ENCODE results near the gene CYB561D1.
"Not testable (repeated sequence)": the region's sequence is repeated elsewhere in the genome, so short reads cannot be mapped to it uniquely, and the experiment has no call there.

CYB561D1 gene

DNA sequence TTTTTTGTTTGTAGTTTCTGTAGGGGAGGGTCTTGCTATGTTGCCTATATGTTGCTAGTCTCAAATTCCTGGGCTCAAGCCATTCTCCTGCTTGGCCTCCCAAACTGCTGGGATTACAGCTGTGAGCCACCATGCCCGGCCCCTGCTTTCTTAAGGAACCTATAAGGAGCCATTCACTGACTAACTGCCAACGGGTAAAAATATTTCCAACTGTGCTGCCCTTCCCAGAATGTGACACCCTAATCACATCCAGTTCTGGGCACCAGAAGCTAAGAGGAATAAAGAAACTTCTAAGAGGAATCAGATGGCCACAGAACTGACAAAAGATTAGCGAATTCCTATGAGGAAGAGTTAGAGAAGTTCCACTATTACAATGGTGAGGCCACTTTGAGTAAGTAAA, 21.1 kb upstream of the CYB561D1 start:
- no peaks in the 10 kb centered on the region for H3F3A ChIP-seq (ENCODE audit: insufficient read depth, low read length)
- no peaks in the 10 kb centered on the region for H3K79me2 ChIP-seq (ENCODE audit: insufficient read depth, low read length)
- H3K27me3 ChIP-seq (ENCODE audit: insufficient read depth, low read length) = no peaks in the 10 kb centered on the region
- H2AFZ ChIP-seq (ENCODE audit: low read length) = no peak overlapping the region
- no peak overlapping the region for H3K9ac ChIP-seq (ENCODE audit: low read length)
- H3K9me3 ChIP-seq (ENCODE audit: low read length) = no peaks in the 10 kb centered on the region
- H4K20me1 ChIP-seq (ENCODE audit: insufficient read depth, low read length) = no peaks in the 10 kb centered on the region
- no peak overlapping the region for H3K4me2 ChIP-seq (ENCODE audit: low read length)
- no peak overlapping the region for H3K27ac ChIP-seq (ENCODE audit: low read depth, low read length, poor library complexity, severe bottlenecking)
- H3K9me2 ChIP-seq (ENCODE audit: low read depth, low read length) = no peaks in the 10 kb centered on the region
- H3K4me3 ChIP-seq (ENCODE audit: low read depth, low read length, poor library complexity, severe bottlenecking) = no peak overlapping the region
- H3K4me1 ChIP-seq (ENCODE audit: insufficient read depth, low read length, severe bottlenecking) = no peaks in the 10 kb centered on the region
- no peak for TF ChIP-seq CTCF (IDR thresholded peaks at IDR 0.05; ENCODE audit: low read length)
- TF ChIP-seq EZH2 (IDR thresholded peaks at IDR 0.05; ENCODE audit: borderline replicate concordance, low read length) = no peak
- H3K36me3 ChIP-seq (ENCODE audit: insufficient read depth, low read length) = no peaks in the 10 kb centered on the region

- not testable (repeated sequence) for H2AFZ ChIP-seq (ENCODE audit: low read length); H4K20me1 ChIP-seq (ENCODE audit: insufficient read depth, low read length); H3K4me3 ChIP-seq (ENCODE audit: low read depth, low read length, poor library complexity, severe bottlenecking); H3K79me2 ChIP-seq (ENCODE audit: insufficient read depth, low read length); H3K4me2 ChIP-seq (ENCODE audit: low read length); H3K9ac ChIP-seq (ENCODE audit: low read length); H3K9me2 ChIP-seq (ENCODE audit: low read depth, low read length); H3K4me1 ChIP-seq (ENCODE audit: insufficient read depth, low read length, severe bottlenecking); H3F3A ChIP-seq (ENCODE audit: insufficient read depth, low read length); H3K36me3 ChIP-seq (ENCODE audit: insufficient read depth, low read length); H3K27me3 ChIP-seq (ENCODE audit: insufficient read depth, low read length); H3K27ac ChIP-seq (ENCODE audit: low read depth, low read length, poor library complexity, severe bottlenecking); H3K9me3 ChIP-seq (ENCODE audit: low read length)
Measured at GRCh38 chr1:109473284-109474057, 20.4 kb upstream of the CYB561D1 start.

DNA sequence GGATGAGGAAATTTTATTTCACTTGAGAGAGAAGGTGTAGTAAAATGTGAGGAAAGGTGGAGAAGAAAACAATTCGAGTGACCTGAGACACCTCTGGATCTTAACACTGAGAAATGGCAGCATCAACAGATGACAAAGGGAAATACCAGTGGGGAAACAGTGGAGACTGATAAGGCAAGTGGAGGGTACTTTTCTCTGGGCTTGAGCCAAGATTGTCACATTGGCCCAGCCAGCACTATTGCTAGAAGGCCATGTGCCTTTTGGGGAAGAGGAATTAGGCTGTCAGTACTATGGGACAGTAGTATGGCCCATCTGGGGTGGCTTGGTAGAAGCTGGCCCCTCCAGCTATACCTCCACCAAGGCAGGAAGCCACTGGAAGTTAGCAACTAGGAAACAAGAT, 19.2 kb upstream of the CYB561D1 start:
- H3K9me3 ChIP-seq (ENCODE audit: low read length) = no peaks in the 10 kb centered on the region
- no peaks in the 10 kb centered on the region for H3K36me3 ChIP-seq (ENCODE audit: insufficient read depth, low read length)
- no peaks in the 10 kb centered on the region for H3K79me2 ChIP-seq (ENCODE audit: insufficient read depth, low read length)
- H3F3A ChIP-seq (ENCODE audit: insufficient read depth, low read length) = no peaks in the 10 kb centered on the region
- no peaks in the 10 kb centered on the region for H3K9me2 ChIP-seq (ENCODE audit: low read depth, low read length)
- no peak overlapping the region for H3K4me2 ChIP-seq (ENCODE audit: low read length)
- no peak overlapping the region for H3K4me3 ChIP-seq (ENCODE audit: low read depth, low read length, poor library complexity, severe bottlenecking)
- no peaks in the 10 kb centered on the region for H3K4me1 ChIP-seq (ENCODE audit: insufficient read depth, low read length, severe bottlenecking)
- H3K27ac ChIP-seq (ENCODE audit: low read depth, low read length, poor library complexity, severe bottlenecking) = no peak overlapping the region
- no peak for TF ChIP-seq EZH2 (IDR thresholded peaks at IDR 0.05; ENCODE audit: borderline replicate concordance, low read length)
- H3K9ac ChIP-seq (ENCODE audit: low read length) = no peak overlapping the region
- H3K27me3 ChIP-seq (ENCODE audit: insufficient read depth, low read length) = no peaks in the 10 kb centered on the region
- H2AFZ ChIP-seq (ENCODE audit: low read length) = no peak overlapping the region
- H4K20me1 ChIP-seq (ENCODE audit: insufficient read depth, low read length) = no peaks in the 10 kb centered on the region

DNA sequence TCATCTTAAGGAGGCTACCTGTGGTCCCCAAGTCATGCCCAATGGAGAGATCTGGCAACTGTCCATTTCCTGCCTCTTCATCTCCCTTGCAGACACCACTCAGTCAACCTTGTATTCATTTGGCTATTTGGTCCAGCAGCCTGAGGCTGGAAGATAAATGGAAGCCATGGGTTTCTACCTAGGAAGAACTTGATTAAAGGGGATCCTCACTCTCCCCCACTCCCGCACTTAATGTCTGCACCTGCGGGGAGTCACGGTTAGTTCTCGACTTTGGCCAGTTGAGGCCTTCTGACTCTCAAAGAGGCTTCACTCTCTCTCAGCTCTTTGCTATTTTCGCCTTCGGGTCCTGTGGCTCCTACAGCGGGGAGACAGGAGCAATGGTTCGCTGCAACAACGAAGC, 18.6 kb upstream of the CYB561D1 start:
- H3K9me3 ChIP-seq (ENCODE audit: low read length) = no peaks in the 10 kb centered on the region
- no peaks in the 10 kb centered on the region for H3K9me2 ChIP-seq (ENCODE audit: low read depth, low read length)
- H3K9ac ChIP-seq (ENCODE audit: low read length) = no peak overlapping the region
- no peaks in the 10 kb centered on the region for H3K27me3 ChIP-seq (ENCODE audit: insufficient read depth, low read length)
- no peak overlapping the region for H3K4me2 ChIP-seq (ENCODE audit: low read length)
- no peaks in the 10 kb centered on the region for H3K36me3 ChIP-seq (ENCODE audit: insufficient read depth, low read length)
- H3K79me2 ChIP-seq (ENCODE audit: insufficient read depth, low read length) = no peaks in the 10 kb centered on the region
- H2AFZ ChIP-seq (ENCODE audit: low read length) = no peak overlapping the region
- H3F3A ChIP-seq (ENCODE audit: insufficient read depth, low read length) = no peaks in the 10 kb centered on the region
- no peak for TF ChIP-seq CTCF (IDR thresholded peaks at IDR 0.05; ENCODE audit: low read length)
- TF ChIP-seq EZH2 (IDR thresholded peaks at IDR 0.05; ENCODE audit: borderline replicate concordance, low read length) = no peak
- no peaks in the 10 kb centered on the region for H3K4me1 ChIP-seq (ENCODE audit: insufficient read depth, low read length, severe bottlenecking)
- no peak overlapping the region for H3K27ac ChIP-seq (ENCODE audit: low read depth, low read length, poor library complexity, severe bottlenecking)
- no peaks in the 10 kb centered on the region for H4K20me1 ChIP-seq (ENCODE audit: insufficient read depth, low read length)
- H3K4me3 ChIP-seq (ENCODE audit: low read depth, low read length, poor library complexity, severe bottlenecking) = no peak overlapping the region
